Ascending aorta (tissue), 2 donors: ENCODE data around the gene MRRF. TPM values are rescaled to one million over a fixed set of nuclear protein-coding genes. Genes with fewer than 3 reads are reported as not detected.

Experiments
- DNase-seq, 2 donors: peaks; one replicate each; pipeline ENCODE4 v3.0.0-alpha.2; 2019; ENCODE audit warnings: low spot score in 2 of 2
- H3K27ac ChIP-seq, 2 donors: fragments of 200-600 bp; sonication (generic); one replicate each; pipeline ENCODE4 v1.5.1; 2016 to 2017; ENCODE audit warnings: mild to moderate bottlenecking in 1 of 2
- H3K27me3 ChIP-seq: fragments of 200-600 bp; sonication (generic); one replicate; pipeline ENCODE4 v1.5.1; 2017
- H3K36me3 ChIP-seq, 2 donors: fragments of 200-600 bp; sonication (generic); one replicate each; pipeline ENCODE4 v1.5.1; 2016
- H3K4me1 ChIP-seq, 2 donors: fragments of 200-600 bp; sonication (generic); one replicate each; pipeline ENCODE4 v1.5.1; 2016 to 2017; ENCODE audit warnings: mild to moderate bottlenecking in 1 of 2
- H3K4me3 ChIP-seq, 2 donors: fragments of 200-600 bp; sonication (generic); one replicate each; pipeline ENCODE4 v1.5.1; 2016 to 2017; ENCODE audit warnings: mild to moderate bottlenecking in 1 of 2
- H3K9me3 ChIP-seq, 2 donors: fragments of 200-600 bp; sonication (generic); one replicate each; pipeline ENCODE4 v1.5.1; 2016
- intact Hi-C: fragments of 100-400 bp; cut with DNase I; formaldehyde crosslinking; loops from one replicate; pipeline ENCODE4 v1.15.1; 2023
- total RNA-seq: library from RNA; depleted of rRNA; stranded (reverse); fragments of >200 nt; gene quantifications from one replicate; pipeline ENCODE4 v1.1.0, GENCODE V29; 2016
- TF ChIP-seq, protein P1 (sequence below), 3 experiments: fragments of 200-600 bp in 2 of 3; fragments of 450-650 bp in 1 of 3; sonication (generic) in 2 of 3; IDR thresholded peaks; one replicate each; pipeline ENCODE4 v1.5.1; 2016 to 2019; ENCODE audit warnings: antibody characterized with exemption in 3 of 3, mild to moderate bottlenecking in 1 of 3, moderate library complexity in 1 of 3

Gene MRRF
- total RNA-seq, 1 donor from 2014 or later = 16.1 TPM

DNA sequence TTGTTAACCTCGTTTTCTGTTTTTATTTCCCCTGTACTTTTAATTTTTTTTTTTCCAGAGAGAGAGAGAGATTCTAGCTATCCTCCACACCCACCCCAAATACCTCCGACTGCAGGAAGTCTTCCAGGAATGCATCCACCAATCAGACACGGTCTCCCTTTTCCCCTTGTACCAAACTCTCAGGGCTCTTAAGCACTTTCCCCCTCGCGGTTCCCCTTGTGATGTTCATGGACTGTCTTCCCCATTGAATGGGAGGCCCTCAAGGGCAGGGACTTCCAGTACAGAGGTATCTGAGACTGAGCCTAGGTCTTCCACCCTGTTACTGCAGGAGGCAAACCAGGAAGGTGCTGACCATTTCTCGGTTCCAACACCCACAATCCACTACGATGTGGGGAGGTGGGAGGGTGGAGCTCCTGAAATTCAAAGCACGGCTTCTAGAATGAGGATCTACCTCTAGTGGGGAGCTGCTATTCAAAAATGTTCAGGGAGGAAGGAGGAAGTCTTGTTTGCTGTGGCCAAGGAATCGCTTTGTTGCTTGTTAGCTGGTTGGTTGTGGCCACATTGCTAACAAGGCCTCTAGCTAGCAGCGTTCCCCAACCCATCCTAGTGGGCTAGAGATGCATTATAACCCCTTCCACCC lies 68.6 kb downstream of the MRRF start:
- no peak for DNase-seq
- intact Hi-C loops = no loop called here
- Histone ChIP-seq H3K27ac (no peak overlapping the region), H3K27me3 (no peaks in the 10 kb centered on the region), H3K36me3 (peaks cover 0 to 3% of the 10 kb centered on the region in 2 donors), H3K4me3 (no peak overlapping the region), H3K4me1 (no peaks in the 10 kb centered on the region), H3K9me3 (no peaks in the 10 kb centered on the region)
- TF ChIP-seq, protein P1, sequence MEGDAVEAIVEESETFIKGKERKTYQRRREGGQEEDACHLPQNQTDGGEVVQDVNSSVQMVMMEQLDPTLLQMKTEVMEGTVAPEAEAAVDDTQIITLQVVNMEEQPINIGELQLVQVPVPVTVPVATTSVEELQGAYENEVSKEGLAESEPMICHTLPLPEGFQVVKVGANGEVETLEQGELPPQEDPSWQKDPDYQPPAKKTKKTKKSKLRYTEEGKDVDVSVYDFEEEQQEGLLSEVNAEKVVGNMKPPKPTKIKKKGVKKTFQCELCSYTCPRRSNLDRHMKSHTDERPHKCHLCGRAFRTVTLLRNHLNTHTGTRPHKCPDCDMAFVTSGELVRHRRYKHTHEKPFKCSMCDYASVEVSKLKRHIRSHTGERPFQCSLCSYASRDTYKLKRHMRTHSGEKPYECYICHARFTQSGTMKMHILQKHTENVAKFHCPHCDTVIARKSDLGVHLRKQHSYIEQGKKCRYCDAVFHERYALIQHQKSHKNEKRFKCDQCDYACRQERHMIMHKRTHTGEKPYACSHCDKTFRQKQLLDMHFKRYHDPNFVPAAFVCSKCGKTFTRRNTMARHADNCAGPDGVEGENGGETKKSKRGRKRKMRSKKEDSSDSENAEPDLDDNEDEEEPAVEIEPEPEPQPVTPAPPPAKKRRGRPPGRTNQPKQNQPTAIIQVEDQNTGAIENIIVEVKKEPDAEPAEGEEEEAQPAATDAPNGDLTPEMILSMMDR (IDR thresholded peaks at IDR 0.05) = no peak

DNA sequence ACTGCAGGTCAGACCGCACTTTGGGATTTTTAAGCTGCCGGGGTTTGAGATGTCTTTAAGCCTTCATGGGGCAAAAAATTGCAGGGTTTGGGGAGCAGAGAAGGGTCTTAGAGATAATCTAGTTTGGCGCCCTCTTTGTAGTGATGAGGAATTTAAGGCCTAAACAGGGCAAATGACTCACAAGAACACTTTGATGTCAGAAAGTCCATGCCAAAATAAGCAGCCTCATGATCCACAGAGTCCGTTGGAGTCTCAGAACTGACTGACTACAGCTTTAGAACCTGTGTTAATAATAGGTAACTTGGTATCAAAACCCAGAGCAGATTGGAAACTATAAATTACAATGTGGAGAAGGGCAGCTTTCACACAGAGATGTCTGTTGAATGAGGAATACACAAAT lies 70.2 kb downstream of the MRRF start:
- Histone ChIP-seq H3K4me3 (no peak overlapping the region), H3K27me3 (no peaks in the 10 kb centered on the region), H3K4me1 (no peaks in the 10 kb centered on the region), H3K9me3 (no peaks in the 10 kb centered on the region), H3K27ac (no peak overlapping the region), H3K36me3 (peaks cover 0 to 3% of the 10 kb centered on the region in 2 donors)
- DNase-seq = no peak
- intact Hi-C loops = no loop called here
- TF ChIP-seq, protein P1 (IDR thresholded peaks at IDR 0.05) = no peak

DNA sequence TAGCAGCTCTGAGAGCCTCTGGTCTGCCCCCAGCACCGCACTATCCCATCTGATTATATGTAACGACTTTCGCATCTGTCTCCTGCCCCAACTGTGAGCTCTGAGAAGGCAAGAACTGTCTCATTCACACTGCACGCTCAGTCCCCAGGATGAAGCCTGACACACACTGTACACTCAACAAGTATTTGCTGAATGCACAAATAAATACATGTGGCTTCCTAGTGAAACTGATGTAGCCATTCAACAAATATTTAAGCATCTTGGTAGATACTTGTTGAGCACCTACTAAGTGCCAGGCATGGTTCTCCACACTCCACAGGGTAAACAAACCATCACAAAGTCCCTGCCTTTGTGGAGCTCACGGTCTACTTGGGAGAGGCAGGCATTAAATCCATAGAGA lies 71.5 kb downstream of the MRRF start:
- H3K9me3 ChIP-seq = no peaks in the 10 kb centered on the region
- no peaks in the 10 kb centered on the region for H3K4me1 ChIP-seq
- H3K4me3 ChIP-seq = no peak overlapping the region
- TF ChIP-seq, protein P1 (IDR thresholded peaks at IDR 0.05) = no peak
- H3K36me3 ChIP-seq = no peaks in the 10 kb centered on the region
- H3K27me3 ChIP-seq = no peaks in the 10 kb centered on the region
- no peak for DNase-seq
- H3K27ac ChIP-seq = no peak overlapping the region
- intact Hi-C loops = no loop called here

DNA sequence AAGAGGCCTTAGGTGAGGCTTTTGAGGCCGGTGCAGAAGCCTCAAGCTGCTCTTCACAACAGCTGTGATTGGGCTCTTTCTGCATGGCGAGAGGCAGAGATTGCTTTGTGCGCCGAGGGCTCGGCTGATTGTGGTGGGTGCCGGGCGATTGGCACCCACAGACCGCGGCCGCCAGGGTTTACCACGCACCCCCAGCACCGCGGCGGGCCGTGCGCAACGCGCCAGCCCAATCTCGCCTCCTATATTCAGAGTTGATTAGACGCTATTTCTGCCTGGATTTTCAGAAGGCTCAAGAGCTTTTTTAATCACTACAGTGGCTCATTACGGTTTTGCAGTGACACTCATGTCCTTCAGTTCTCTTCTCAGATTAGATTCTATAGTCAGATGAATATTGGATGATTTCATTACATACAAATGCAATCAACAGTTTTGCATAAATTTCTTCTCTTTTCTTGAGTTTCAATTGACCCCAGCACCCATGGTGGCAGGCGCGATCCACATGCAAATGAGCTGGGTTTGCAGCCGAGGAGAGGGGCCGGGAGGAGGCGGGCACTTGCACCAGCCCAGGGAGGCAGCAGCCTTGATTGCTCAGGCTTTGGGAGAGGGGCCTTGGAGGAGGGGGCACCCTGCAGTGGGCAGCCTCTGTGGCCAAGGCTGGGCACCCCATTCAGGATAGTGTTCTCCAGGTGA lies 72.3 kb downstream of the MRRF start:
- intact Hi-C loops = no loop called here
- DNase-seq = no peak
- Histone ChIP-seq H3K27ac (no peak overlapping the region), H3K4me3 (no peak overlapping the region), H3K9me3 (no peaks in the 10 kb centered on the region), H3K4me1 (no peaks in the 10 kb centered on the region), H3K27me3 (no peaks in the 10 kb centered on the region), H3K36me3 (no peaks in the 10 kb centered on the region)
- TF ChIP-seq, protein P1 (IDR thresholded peaks at IDR 0.05) = no peak

DNA sequence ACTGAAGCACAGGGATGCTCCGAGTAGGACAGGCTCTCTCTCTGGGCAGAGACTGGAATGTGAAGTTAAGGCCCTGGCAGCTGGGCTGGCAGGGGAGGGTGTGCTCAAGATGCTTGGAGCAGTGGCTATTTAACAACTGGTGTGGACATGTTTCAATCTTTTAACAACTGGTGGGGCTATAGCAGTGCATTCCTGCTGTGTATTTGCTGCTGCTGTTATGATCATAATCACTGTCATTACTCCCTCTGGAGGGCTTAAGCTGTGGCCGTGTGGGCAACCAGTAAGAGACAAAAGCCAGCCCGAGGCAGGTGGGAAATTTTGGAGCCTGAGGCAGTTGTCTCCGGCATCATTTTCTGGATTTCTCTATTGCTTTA lies 72.9 kb downstream of the MRRF start:
- Histone ChIP-seq H3K36me3 (no peaks in the 10 kb centered on the region), H3K4me1 (no peaks in the 10 kb centered on the region), H3K27me3 (no peaks in the 10 kb centered on the region), H3K4me3 (no peak overlapping the region), H3K9me3 (no peaks in the 10 kb centered on the region), H3K27ac (no peak overlapping the region)
- intact Hi-C loops = no loop called here
- TF ChIP-seq, protein P1 (IDR thresholded peaks at IDR 0.05) = no peak
- no peak for DNase-seq
